HG03095 (cell line): ENCODE measurements around the gene HIVEP2.
A peak's percentile ranks its signal among the peaks of the same experiment; 100 is the strongest.

Experiments used
- ATAC-seq: cut with Tn5 transposase; IDR thresholded peaks from one replicate; pipeline ENCODE4 v1.9.1; 2021; ENCODE audit warnings: moderate library complexity; ENCODE audit not compliant: unreplicated experiment

HIVEP2 gene

GRCh38 chr6:142918339-142919042 is 26.5 kb downstream of the HIVEP2 start:
- ATAC-seq, result no peak

- ATAC-seq, result no peak
Observed at GRCh38 chr6:142916881-142917280, 28.1 kb downstream of the HIVEP2 start.

- ATAC-seq, result no peak
Observed at GRCh38 chr6:142914937-142915697, 29.9 kb downstream of the HIVEP2 start.

GRCh38 chr6:142914369-142914768 is 30.6 kb downstream of the HIVEP2 start:
- ATAC-seq, result no peak

GRCh38 chr6:142913511-142914047 is 31.4 kb downstream of the HIVEP2 start:
- ATAC-seq, result peak; percentile 90

- peak; percentile 66 for ATAC-seq
Observed at GRCh38 chr6:142913036-142913510, 31.9 kb downstream of the HIVEP2 start.

GRCh38 chr6:142912125-142912524 is 32.9 kb downstream of the HIVEP2 start:
- no peak for ATAC-seq

- ATAC-seq, result no peak
Observed at GRCh38 chr6:142911430-142911829, 33.5 kb downstream of the HIVEP2 start.

- no peak for ATAC-seq
Observed at GRCh38 chr6:142909686-142910085, 35.3 kb downstream of the HIVEP2 start.

- ATAC-seq, result no peak
Observed at GRCh38 chr6:142908235-142908634, 36.7 kb downstream of the HIVEP2 start.

- peak; percentile 11 for ATAC-seq
Observed at GRCh38 chr6:142907544-142907943, 37.4 kb downstream of the HIVEP2 start.

GRCh38 chr6:142906945-142907470 is 38.0 kb downstream of the HIVEP2 start:
- ATAC-seq, result peak; percentile 62

GRCh38 chr6:142903812-142904211 is 41.2 kb downstream of the HIVEP2 start:
- ATAC-seq, result no peak

GRCh38 chr6:142902636-142903053 is 42.3 kb downstream of the HIVEP2 start:
- ATAC-seq, result peak; percentile 53

- ATAC-seq, result no peak
Observed at GRCh38 chr6:142901611-142902010, 43.4 kb downstream of the HIVEP2 start.

- ATAC-seq, result no peak
Observed at GRCh38 chr6:142900227-142900971, 44.6 kb downstream of the HIVEP2 start.

GRCh38 chr6:142898927-142899895 is 45.8 kb downstream of the HIVEP2 start:
- ATAC-seq, result no peak

- no peak for ATAC-seq
Observed at GRCh38 chr6:142897659-142898058, 47.3 kb downstream of the HIVEP2 start.

GRCh38 chr6:142896732-142897131 is 48.2 kb downstream of the HIVEP2 start:
- ATAC-seq, result no peak

GRCh38 chr6:142893088-142893487 is 51.9 kb downstream of the HIVEP2 start:
- no peak for ATAC-seq
